Loucy (cell line): ENCODE measurements around the gene ASAH2.

Experiments used
- CTCF ChIP-seq: fragments of 200-600 bp; sonication (generic); conservative IDR thresholded peaks from 2 replicates; pipeline ENCODE4 v1.5.1; 2014; ENCODE audit warnings: mild to moderate bottlenecking, antibody characterized with exemption, low read length
- EZH2phosphoT487 ChIP-seq: fragments of 200-600 bp; IDR thresholded peaks from 2 replicates; pipeline ENCODE4 v1.6.1; 2018; ENCODE audit warnings: antibody characterized with exemption, mild to moderate bottlenecking, moderate library complexity, borderline replicate concordance

- peak; percentile 46 for TF ChIP-seq CTCF
- no peak for TF ChIP-seq EZH2phosphoT487
Observed at GRCh38 chr10:50291261-50291850, 40.0 kb upstream of the ASAH2 start.
